Chondrocyte (in vitro differentiated cells): Measurements from ENCODE around the gene SPPL2C. TPM values are rescaled to one million over a fixed set of nuclear protein-coding genes. Genes with fewer than 3 reads are reported as not detected.

Experiments used
- DNase-seq: peaks from one replicate; pipeline ENCODE4 v3.0.0; 2021; ENCODE audit warnings: mixed read lengths, low spot score
- H3K27ac Mint-ChIP-seq: one replicate; pipeline ENCODE4 v1.8.0; 2021; ENCODE audit warnings: mild to moderate bottlenecking, moderate library complexity, mixed read lengths; ENCODE audit not compliant: unreplicated experiment
- H3K27me3 Mint-ChIP-seq: 2 replicates; pipeline ENCODE4 v1.8.0; 2021; ENCODE audit warnings: low read depth, mixed read lengths
- H3K36me3 Mint-ChIP-seq: 2 replicates; pipeline ENCODE4 v1.8.0; 2021; ENCODE audit warnings: low read depth, mixed read lengths
- H3K4me1 Mint-ChIP-seq: 2 replicates; pipeline ENCODE4 v1.8.0; 2021; ENCODE audit warnings: low read depth, mild to moderate bottlenecking, mixed read lengths
- H3K4me3 Mint-ChIP-seq: one replicate; pipeline ENCODE4 v1.8.0; 2021; ENCODE audit warnings: mild to moderate bottlenecking, moderate library complexity, mixed read lengths; ENCODE audit not compliant: unreplicated experiment
- H3K9me3 Mint-ChIP-seq: 2 replicates; pipeline ENCODE4 v1.8.0; 2021; ENCODE audit warnings: low read depth, mixed read lengths
- CTCF ChIP-seq: fragments of 200-600 bp; sonication (generic); IDR thresholded peaks from 2 replicates; pipeline ENCODE4 v1.5.0; 2021; ENCODE audit warnings: antibody characterized with exemption, mild to moderate bottlenecking, moderate library complexity
- total RNA-seq: library from RNA; stranded (reverse); gene quantifications from 3 replicates; pipeline ENCODE4 v1.2.1, GENCODE V29; 2021

The SPPL2C gene
- total RNA-seq, 1 donor from 2014 or later: not detected

GRCh38 chr17:45847101-45847500, 2.4 kb downstream of the SPPL2C start:
- no peak for TF ChIP-seq CTCF
- DNase-seq: no peak
- no peaks in the 10 kb centered on the region for H3K36me3 Mint-ChIP-seq
- peaks cover 21% of the 10 kb centered on the region for H3K27me3 Mint-ChIP-seq
- no peak overlapping the region for H3K27ac Mint-ChIP-seq
- H3K9me3 Mint-ChIP-seq: no peaks in the 10 kb centered on the region
- no peaks in the 10 kb centered on the region for H3K4me1 Mint-ChIP-seq
- no peak overlapping the region for H3K4me3 Mint-ChIP-seq

- peaks cover 22% of the 10 kb centered on the region for H3K27me3 Mint-ChIP-seq
Measured at GRCh38 chr17:45847747-45848146, 3.1 kb downstream of the SPPL2C start.

GRCh38 chr17:45848405-45848804, 3.7 kb downstream of the SPPL2C start:
- H3K27ac Mint-ChIP-seq: no peak overlapping the region
- DNase-seq: no peak
- TF ChIP-seq CTCF: no peak
- H3K9me3 Mint-ChIP-seq: no peaks in the 10 kb centered on the region
- no peaks in the 10 kb centered on the region for H3K36me3 Mint-ChIP-seq
- no peak overlapping the region for H3K4me3 Mint-ChIP-seq
- H3K4me1 Mint-ChIP-seq: no peaks in the 10 kb centered on the region
- H3K27me3 Mint-ChIP-seq: peaks cover 19% of the 10 kb centered on the region

More at GRCh38 chr17:45847747-45848146, 3.1 kb downstream of the SPPL2C start:
- H3K4me1 Mint-ChIP-seq: no peaks in the 10 kb centered on the region
- no peak for DNase-seq
- H3K4me3 Mint-ChIP-seq: no peak overlapping the region
- no peaks in the 10 kb centered on the region for H3K9me3 Mint-ChIP-seq
- no peak overlapping the region for H3K27ac Mint-ChIP-seq
- TF ChIP-seq CTCF: no peak
- no peaks in the 10 kb centered on the region for H3K36me3 Mint-ChIP-seq

- Mint-ChIP-seq H3K27ac (no peak overlapping the region), H3K36me3 (no peaks in the 10 kb centered on the region), H3K27me3 (peaks cover 16% of the 10 kb centered on the region), H3K4me1 (no peaks in the 10 kb centered on the region), H3K4me3 (no peak overlapping the region), H3K9me3 (no peaks in the 10 kb centered on the region)
- TF ChIP-seq CTCF: no peak
- no peak for DNase-seq
Measured at GRCh38 chr17:45848868-45849535, 4.3 kb downstream of the SPPL2C start.

- no peaks in the 10 kb centered on the region for H3K4me1 Mint-ChIP-seq
- H3K36me3 Mint-ChIP-seq: no peaks in the 10 kb centered on the region
- H3K9me3 Mint-ChIP-seq: no peaks in the 10 kb centered on the region
- H3K4me3 Mint-ChIP-seq: no peak overlapping the region
- H3K27me3 Mint-ChIP-seq: peaks cover 19% of the 10 kb centered on the region
- no peak overlapping the region for H3K27ac Mint-ChIP-seq
- no peak for TF ChIP-seq CTCF
- no peak for DNase-seq
Measured at GRCh38 chr17:45849536-45849990, 4.9 kb downstream of the SPPL2C start.
